ENCODE data around the gene DEGS2. TPM values are rescaled to one million over a fixed set of nuclear protein-coding genes. Genes with fewer than 3 reads are reported as not detected.

Gene DEGS2
- total and polyA plus RNA-seq, 2 of the 13 experiments (the other 11 are each of a cell fraction or from before 2014, with no cell fraction given), result 0.09 TPM

GRCh38 chr14:100152091-100152490 lies 7.4 kb downstream of the DEGS2 start (continued):
- TF ChIP-seq, protein P1, sequence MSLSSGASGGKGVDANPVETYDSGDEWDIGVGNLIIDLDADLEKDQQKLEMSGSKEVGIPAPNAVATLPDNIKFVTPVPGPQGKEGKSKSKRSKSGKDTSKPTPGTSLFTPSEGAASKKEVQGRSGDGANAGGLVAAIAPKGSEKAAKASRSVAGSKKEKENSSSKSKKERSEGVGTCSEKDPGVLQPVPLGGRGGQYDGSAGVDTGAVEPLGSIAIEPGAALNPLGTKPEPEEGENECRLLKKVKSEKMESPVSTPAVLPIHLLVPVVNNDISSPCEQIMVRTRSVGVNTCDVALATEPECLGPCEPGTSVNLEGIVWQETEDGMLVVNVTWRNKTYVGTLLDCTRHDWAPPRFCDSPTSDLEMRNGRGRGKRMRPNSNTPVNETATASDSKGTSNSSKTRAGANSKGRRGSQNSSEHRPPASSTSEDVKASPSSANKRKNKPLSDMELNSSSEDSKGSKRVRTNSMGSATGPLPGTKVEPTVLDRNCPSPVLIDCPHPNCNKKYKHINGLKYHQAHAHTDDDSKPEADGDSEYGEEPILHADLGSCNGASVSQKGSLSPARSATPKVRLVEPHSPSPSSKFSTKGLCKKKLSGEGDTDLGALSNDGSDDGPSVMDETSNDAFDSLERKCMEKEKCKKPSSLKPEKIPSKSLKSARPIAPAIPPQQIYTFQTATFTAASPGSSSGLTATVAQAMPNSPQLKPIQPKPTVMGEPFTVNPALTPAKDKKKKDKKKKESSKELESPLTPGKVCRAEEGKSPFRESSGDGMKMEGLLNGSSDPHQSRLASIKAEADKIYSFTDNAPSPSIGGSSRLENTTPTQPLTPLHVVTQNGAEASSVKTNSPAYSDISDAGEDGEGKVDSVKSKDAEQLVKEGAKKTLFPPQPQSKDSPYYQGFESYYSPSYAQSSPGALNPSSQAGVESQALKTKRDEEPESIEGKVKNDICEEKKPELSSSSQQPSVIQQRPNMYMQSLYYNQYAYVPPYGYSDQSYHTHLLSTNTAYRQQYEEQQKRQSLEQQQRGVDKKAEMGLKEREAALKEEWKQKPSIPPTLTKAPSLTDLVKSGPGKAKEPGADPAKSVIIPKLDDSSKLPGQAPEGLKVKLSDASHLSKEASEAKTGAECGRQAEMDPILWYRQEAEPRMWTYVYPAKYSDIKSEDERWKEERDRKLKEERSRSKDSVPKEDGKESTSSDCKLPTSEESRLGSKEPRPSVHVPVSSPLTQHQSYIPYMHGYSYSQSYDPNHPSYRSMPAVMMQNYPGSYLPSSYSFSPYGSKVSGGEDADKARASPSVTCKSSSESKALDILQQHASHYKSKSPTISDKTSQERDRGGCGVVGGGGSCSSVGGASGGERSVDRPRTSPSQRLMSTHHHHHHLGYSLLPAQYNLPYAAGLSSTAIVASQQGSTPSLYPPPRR (CRISPR knock-in tag; IDR thresholded peaks at IDR 0.05; ENCODE audit: borderline replicate concordance), result no peak
- TF ChIP-seq KLF11 (CRISPR knock-in tag; IDR thresholded peaks at IDR 0.05), result no peak
- no peak for TF ChIP-seq SMARCC2 (IDR thresholded peaks at IDR 0.05)
- TF ChIP-seq ZNF510 (CRISPR knock-in tag; IDR thresholded peaks at IDR 0.05; ENCODE audit: low read depth), result no peak
- TF ChIP-seq, protein P2, sequence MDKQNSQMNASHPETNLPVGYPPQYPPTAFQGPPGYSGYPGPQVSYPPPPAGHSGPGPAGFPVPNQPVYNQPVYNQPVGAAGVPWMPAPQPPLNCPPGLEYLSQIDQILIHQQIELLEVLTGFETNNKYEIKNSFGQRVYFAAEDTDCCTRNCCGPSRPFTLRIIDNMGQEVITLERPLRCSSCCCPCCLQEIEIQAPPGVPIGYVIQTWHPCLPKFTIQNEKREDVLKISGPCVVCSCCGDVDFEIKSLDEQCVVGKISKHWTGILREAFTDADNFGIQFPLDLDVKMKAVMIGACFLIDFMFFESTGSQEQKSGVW (CRISPR knock-in tag; IDR thresholded peaks at IDR 0.05; ENCODE audit: borderline replicate concordance), result no peak
- TF ChIP-seq DPF2 (CRISPR knock-in tag; IDR thresholded peaks at IDR 0.05; ENCODE audit: borderline replicate concordance, low read depth), result no peak

GRCh38 chr14:100150932-100151587 lies 8.4 kb downstream of the DEGS2 start:
- H3K79me2 ChIP-seq (ENCODE audit: insufficient read depth, low read length), result no peaks in the 10 kb centered on the region
- H4K20me1 ChIP-seq (ENCODE audit: insufficient read depth, low read length), result no peaks in the 10 kb centered on the region
- H3K9ac ChIP-seq (ENCODE audit: insufficient read depth, low read depth, low read length), result no peak overlapping the region
- H2AFZ ChIP-seq (ENCODE audit: low read length), result no peak overlapping the region
- CTCF ChIA-PET (ENCODE audit: low intra/inter-chr PET ratio, low total read pairs), result no interaction called here
- no TSS peak for BruUV-seq (replicated peaks)
- 52% methylated on average over 4 of the region's 12 CpGs for WGBS (ENCODE audit: low lambda C conversion rate)
- ATAC-seq (no peak), DNase-seq (ENCODE audit: low spot score) (no peak), FAIRE-seq (no peak)
- in situ Hi-C loops (cut with HindIII; ENCODE audit: extremely low pct_ligation_motif_present, low pct_unique_long_range_greater_than_20kb) (no loop called here), intact Hi-C loops (cut with micrococcal nuclease; ENCODE audit: unreplicated experiment) (no loop called here)
- POLR2A ChIA-PET, result no interaction called here
- H3K27ac ChIP-seq (ENCODE audit: extremely low read length, insufficient read depth, low read length), result no peak overlapping the region
- no peaks in the 10 kb centered on the region for H3K36me3 ChIP-seq (replicated peaks in 1 of 2; ENCODE audit: control insufficient read depth in 1 of 2, insufficient read depth in 2 of 2, low read length in 2 of 2)
- peaks cover 10% of the 10 kb centered on the region for H3K9me3 ChIP-seq (ENCODE audit: low read length)
- peaks cover 0 to 1% of the 10 kb centered on the region in 2 experiments; a peak in 1 of 5 replicates for H3K27me3 ChIP-seq (ENCODE audit: control insufficient read depth in 1 of 2, insufficient read depth in 2 of 2, low read length in 2 of 2)
- H3K4me3 ChIP-seq (replicated peaks in 1 of 3; ENCODE audit: insufficient read depth in 1 of 3, low read depth in 2 of 3, low read length in 3 of 3), result no peak overlapping the region
- no peak overlapping the region for H3K4me2 ChIP-seq (ENCODE audit: low read depth, low read length)
- peaks cover 30% of the 10 kb centered on the region for H3K4me1 ChIP-seq (ENCODE audit: insufficient read depth, low read length)
- no peak for TF ChIP-seq ZSCAN12 (CRISPR knock-in tag; IDR thresholded peaks at IDR 0.05)
- peak; percentile 57; the same call in 1 of the 2 replicates for TF ChIP-seq ZNF629 (CRISPR knock-in tag; conservative IDR thresholded peaks at IDR 0.05)
- TF ChIP-seq HNRNPH1 (optimal IDR thresholded peaks at IDR 0.05; ENCODE audit: low read depth, low read length), result no peak
- TF ChIP-seq STAG1 (CRISPR knock-in tag; IDR thresholded peaks at IDR 0.05), result 0 out of 2 replicates have a peak, but pooled peaks have one; percentile 12
- peak; percentile 13; the same call in 1 of the 2 replicates for TF ChIP-seq CTCF (CRISPR knock-in tag; IDR thresholded peaks at IDR 0.05)
- TF ChIP-seq, protein P3, sequence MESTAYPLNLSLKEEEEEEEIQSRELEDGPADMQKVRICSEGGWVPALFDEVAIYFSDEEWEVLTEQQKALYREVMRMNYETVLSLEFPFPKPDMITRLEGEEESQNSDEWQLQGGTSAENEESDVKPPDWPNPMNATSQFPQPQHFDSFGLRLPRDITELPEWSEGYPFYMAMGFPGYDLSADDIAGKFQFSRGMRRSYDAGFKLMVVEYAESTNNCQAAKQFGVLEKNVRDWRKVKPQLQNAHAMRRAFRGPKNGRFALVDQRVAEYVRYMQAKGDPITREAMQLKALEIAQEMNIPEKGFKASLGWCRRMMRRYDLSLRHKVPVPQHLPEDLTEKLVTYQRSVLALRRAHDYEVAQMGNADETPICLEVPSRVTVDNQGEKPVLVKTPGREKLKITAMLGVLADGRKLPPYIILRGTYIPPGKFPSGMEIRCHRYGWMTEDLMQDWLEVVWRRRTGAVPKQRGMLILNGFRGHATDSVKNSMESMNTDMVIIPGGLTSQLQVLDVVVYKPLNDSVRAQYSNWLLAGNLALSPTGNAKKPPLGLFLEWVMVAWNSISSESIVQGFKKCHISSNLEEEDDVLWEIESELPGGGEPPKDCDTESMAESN (CRISPR knock-in tag; conservative IDR thresholded peaks at IDR 0.05), result no peak
- TF ChIP-seq NR2F2 (IDR thresholded peaks at IDR 0.05; ENCODE audit: borderline replicate concordance, low read depth), result no peak
- TF ChIP-seq ZNF547 (CRISPR knock-in tag; IDR thresholded peaks at IDR 0.05), result no peak

Data from HepG2 (cell line).